NCI-H1930 (cell line): ENCODE measurements around the gene PSD.
A peak's percentile ranks its signal among the peaks of the same experiment; 100 is the strongest.

ENCODE experiments used
- DNase-seq, 2 experiments: peaks; one replicate each; lab custom pipeline; 2025; lab: John Stamatoyannopoulos, UW

PSD gene

GRCh38 chr10:102444851-102445250 lies 26.3 kb upstream of the PSD start:
- DNase-seq = no peak

- no peak for DNase-seq
These were observed 19.8 kb upstream of the PSD start for GRCh38 chr10:102438374-102438773.

- no peak for DNase-seq
These were observed 18.9 kb upstream of the PSD start for GRCh38 chr10:102437515-102437914.

GRCh38 chr10:102436312-102436711 lies 17.7 kb upstream of the PSD start:
- DNase-seq = no peak

GRCh38 chr10:102435529-102436233 lies 17.1 kb upstream of the PSD start:
- DNase-seq = no peak

GRCh38 chr10:102435133-102435497 lies 16.5 kb upstream of the PSD start:
- no peak for DNase-seq

- no peak for DNase-seq
These were observed 16.0 kb upstream of the PSD start for GRCh38 chr10:102434394-102435132.

- DNase-seq = no peak
These were observed 15.0 kb upstream of the PSD start for GRCh38 chr10:102433619-102434046.

GRCh38 chr10:102432162-102432950 lies 13.8 kb upstream of the PSD start, which contains the start of gene CUEDC2:
Gene CUEDC2 (minus strand): TSS chr10:102432574. CDS start chr10:102425188, 7,386 bp downstream.
- DNase-seq = peak; percentile 88 to 92

GRCh38 chr10:102431452-102432124 lies 13.0 kb upstream of the PSD start:
- no peak for DNase-seq

GRCh38 chr10:102429468-102429867 lies 10.9 kb upstream of the PSD start:
- no peak for DNase-seq

GRCh38 chr10:102426803-102427287 lies 8.3 kb upstream of the PSD start:
- no peak for DNase-seq

- no peak for DNase-seq
These were observed 6.9 kb upstream of the PSD start for GRCh38 chr10:102425444-102425843.

GRCh38 chr10:102424916-102425315 lies 6.3 kb upstream of the PSD start:
- DNase-seq = no peak

GRCh38 chr10:102424145-102424544 lies 5.6 kb upstream of the PSD start:
- DNase-seq = no peak

- no peak for DNase-seq
These were observed 4.9 kb upstream of the PSD start for GRCh38 chr10:102423372-102423968.

GRCh38 chr10:102422545-102423129 lies 4.1 kb upstream of the PSD start:
- peak; percentile 36 to 69 for DNase-seq

- no peak for DNase-seq
These were observed 3.4 kb upstream of the PSD start for GRCh38 chr10:102421757-102422512.

- DNase-seq = no peak
These were observed 2.8 kb upstream of the PSD start for GRCh38 chr10:102421507-102421756.

- DNase-seq = peak; percentile 90 to 93
These were observed 2.3 kb upstream of the PSD start, which contains the start of gene FBXL15 for GRCh38 chr10:102420714-102421506. Gene FBXL15 (plus strand): TSS chr10:102420836. CDS start chr10:102421130, 294 bp downstream.
